H1 (cell line): ENCODE data around the gene SPEF2. TPM values are rescaled to one million over a fixed set of nuclear protein-coding genes. Genes with fewer than 3 reads are reported as not detected.

Source experiments
- CTCF ChIA-PET: fragments of 300-600 bp; sonication (Branson Sonifier 250); formaldehyde crosslinking; loops from one replicate; lab custom pipeline; 2021; ENCODE audit not compliant: partially characterized antibody; lab: Charles Lee
- POLR2A ChIA-PET: fragments of 300-600 bp; sonication (Branson Sonifier 250); formaldehyde crosslinking; loops from one replicate; lab custom pipeline; 2021; ENCODE audit warnings: inconsistent platforms; ENCODE audit not compliant: partially characterized antibody; lab: Charles Lee
- DNase-seq, 2 experiments: peaks; one replicate each; pipeline versions ENCODE4 v3.0.0 to v3.0.0-alpha.2; 2010 to 2022; ENCODE audit warnings: low spot score in 2 of 2, low read depth in 1 of 2, mixed read lengths in 1 of 2
- FAIRE-seq: peaks from 2 replicates; lab custom pipeline; 2011; peaks lifted over from hg19 to GRCh38; lab: Jason Lieb, UNC
- H2AFZ ChIP-seq: 2 replicates; pipeline ENCODE4 v1.8.1; 2012; ENCODE audit warnings: low read length, inconsistent platforms
- H2AK5ac ChIP-seq: 2 replicates; pipeline ENCODE4 v1.6.1; 2013; ENCODE audit warnings: low read depth, low read length
- H2BK120ac ChIP-seq: replicated peaks from 2 replicates; pipeline ENCODE3; 2013; ENCODE audit warnings: low read depth, low read length, inconsistent platforms
- H2BK12ac ChIP-seq: 2 replicates; pipeline ENCODE4 v1.6.1; 2013; ENCODE audit warnings: low read depth, low read length
- H2BK15ac ChIP-seq: 2 replicates; pipeline ENCODE4 v1.6.1; 2013; ENCODE audit warnings: low read length
- H2BK20ac ChIP-seq: 2 replicates; pipeline ENCODE4 v1.6.1; 2013; ENCODE audit warnings: low read length
- H2BK5ac ChIP-seq: 2 replicates; pipeline ENCODE4 v1.6.1; 2013; ENCODE audit warnings: low read depth, low read length
- H3K14ac ChIP-seq: 2 replicates; pipeline ENCODE4 v1.6.1; 2013; ENCODE audit warnings: inconsistent platforms; ENCODE audit not compliant: insufficient read length
- H3K18ac ChIP-seq: 2 replicates; pipeline ENCODE4 v1.6.1; 2013; ENCODE audit warnings: low read length; ENCODE audit errors: extremely low read depth
- H3K23ac ChIP-seq: 2 replicates; pipeline ENCODE4 v1.6.1; 2013; ENCODE audit warnings: inconsistent platforms; ENCODE audit not compliant: insufficient read length
- H3K23me2 ChIP-seq: 2 replicates; pipeline ENCODE4 v1.6.1; 2013; ENCODE audit warnings: low read depth, low read length
- H3K27ac ChIP-seq: 2 replicates; pipeline ENCODE4 v1.6.1; 2011; ENCODE audit warnings: low read depth, low read length, inconsistent platforms
- H3K27me3 ChIP-seq, 4 experiments: replicated peaks in 1 of 4; 1 replicate in 1 of 4; 2 replicates in 3 of 4; pipeline versions ENCODE4 v1.6.1 to v1.8.1; 2011 to 2013; ENCODE audit warnings: low read length in 3 of 4, mild to moderate bottlenecking in 3 of 4, inconsistent platforms in 2 of 4, mixed read lengths in 2 of 4, moderate library complexity in 1 of 4; ENCODE audit not compliant: control insufficient read depth in 3 of 4, insufficient read depth in 3 of 4; ENCODE audit errors: extremely low read depth in 1 of 4
- H3K36me3 ChIP-seq, 4 experiments: 2 replicates each; pipeline versions ENCODE4 v1.6.1 to v1.8.1; 2011 to 2013; ENCODE audit warnings: mild to moderate bottlenecking in 4 of 4, low read length in 3 of 4, moderate library complexity in 2 of 4, control low read depth in 1 of 4, inconsistent platforms in 1 of 4; ENCODE audit not compliant: insufficient read depth in 4 of 4, control insufficient read depth in 2 of 4
- H3K4ac ChIP-seq: replicated peaks from 2 replicates; pipeline ENCODE3; 2013; ENCODE audit warnings: low read length, low read depth, mixed read lengths, inconsistent platforms; ENCODE audit not compliant: insufficient read length
- H3K4me1 ChIP-seq, 4 experiments: replicated peaks in 1 of 4; 1 replicate in 1 of 4; 2 replicates in 3 of 4; pipeline versions ENCODE4 v1.6.1 to v1.8.1; 2011 to 2013; ENCODE audit warnings: low read length in 3 of 4, inconsistent platforms in 2 of 4, mixed read lengths in 1 of 4; ENCODE audit not compliant: insufficient read depth in 4 of 4, control insufficient read depth in 3 of 4
- H3K4me2 ChIP-seq, 2 experiments: 2 replicates each; pipeline versions ENCODE4 v1.6.1 to v1.8.1; 2011 to 2013; ENCODE audit warnings: low read depth in 2 of 2, low read length in 2 of 2, control low read depth in 1 of 2, inconsistent platforms in 1 of 2, mild to moderate bottlenecking in 1 of 2; ENCODE audit not compliant: insufficient read depth in 1 of 2
- H3K4me3 ChIP-seq, 4 experiments: fragments of 200-600, 300-600 bp in 1 of 4; sonication (generic), shearing (Covaris generic), sonication (Bioruptor Twin) in 1 of 4; 2 replicates each; pipeline versions ENCODE4 v1.5.1 to v1.8.1; 2011 to 2016; ENCODE audit warnings: low read length in 4 of 4, low read depth in 3 of 4, control low read depth in 2 of 4, inconsistent platforms in 2 of 4, mild to moderate bottlenecking in 2 of 4, mixed read lengths in 1 of 4, moderate library complexity in 1 of 4; ENCODE audit not compliant: insufficient read depth in 2 of 4; ENCODE audit errors: extremely low read depth in 1 of 4
- H3K56ac ChIP-seq: replicated peaks from 2 replicates; pipeline ENCODE3; 2013; ENCODE audit warnings: low read depth, mild to moderate bottlenecking, mixed read lengths, low read length, inconsistent platforms; ENCODE audit not compliant: insufficient read length
- H3K79me1 ChIP-seq: 2 replicates; pipeline ENCODE4 v1.6.1; 2013; ENCODE audit warnings: low read depth, low read length, control low read depth
- H3K79me2 ChIP-seq, 2 experiments: 2 replicates each; pipeline versions ENCODE4 v1.6.1 to v1.8.1; 2012 to 2013; ENCODE audit warnings: low read length in 2 of 2, mild to moderate bottlenecking in 2 of 2, inconsistent platforms in 1 of 2; ENCODE audit not compliant: insufficient read depth in 2 of 2, control insufficient read depth in 1 of 2
- H3K9ac ChIP-seq, 4 experiments: replicated peaks in 1 of 4; 1 replicate in 1 of 4; 2 replicates in 3 of 4; pipeline versions ENCODE4 v1.6.1 to v1.8.1; 2011 to 2013; ENCODE audit warnings: low read depth in 3 of 4, low read length in 3 of 4, control low read depth in 2 of 4, mild to moderate bottlenecking in 2 of 4, moderate library complexity in 2 of 4, inconsistent platforms in 1 of 4; ENCODE audit errors: extremely low read depth in 1 of 4
- H3K9me3 ChIP-seq, 2 experiments: 2 replicates each; pipeline versions ENCODE4 v1.6.1 to v1.8.1; 2012 to 2013; ENCODE audit warnings: mild to moderate bottlenecking in 2 of 2, moderate library complexity in 2 of 2, control low read depth in 1 of 2, inconsistent platforms in 1 of 2, low read depth in 1 of 2, low read length in 1 of 2, mixed read lengths in 1 of 2; ENCODE audit not compliant: insufficient read depth in 2 of 2
- H4K20me1 ChIP-seq, 2 experiments: replicated peaks in 1 of 2; 2 replicates each; pipeline versions ENCODE3 to v1.8.1; 2011 to 2013; ENCODE audit warnings: inconsistent platforms in 2 of 2, low read length in 2 of 2, mild to moderate bottlenecking in 1 of 2; ENCODE audit not compliant: insufficient read depth in 2 of 2, control insufficient read depth in 1 of 2
- H4K5ac ChIP-seq: 2 replicates; pipeline ENCODE4 v1.6.1; 2013; ENCODE audit warnings: low read length, low read depth, mixed read lengths, inconsistent platforms; ENCODE audit not compliant: insufficient read length
- H4K8ac ChIP-seq: 2 replicates; pipeline ENCODE4 v1.8.0; 2013; ENCODE audit warnings: mild to moderate bottlenecking, moderate library complexity, low read length, inconsistent platforms; ENCODE audit not compliant: insufficient read depth; ENCODE audit errors: extremely low read depth
- H4K91ac ChIP-seq: replicated peaks from 2 replicates; pipeline ENCODE3; 2013; ENCODE audit warnings: low read length, mixed read lengths, inconsistent platforms; ENCODE audit not compliant: insufficient read length
- BCL11A ChIP-seq, 2 experiments: IDR thresholded peaks; one replicate each; pipeline ENCODE4 v1.6.1; 2011; ENCODE audit warnings: low read depth in 2 of 2, low read length in 2 of 2, mild to moderate bottlenecking in 2 of 2
- BRCA1 ChIP-seq: IDR thresholded peaks from 2 replicates; pipeline ENCODE4 v1.6.1; 2012; ENCODE audit warnings: low read depth, low read length, improper control_type of control experiment
- CEBPB ChIP-seq: IDR thresholded peaks from 2 replicates; pipeline ENCODE4 v1.6.1; 2012; ENCODE audit warnings: low read depth, low read length
- FOSL1 ChIP-seq: IDR thresholded peaks from 2 replicates; pipeline ENCODE4 v1.6.1; 2011; ENCODE audit warnings: mild to moderate bottlenecking, low read depth, low read length, moderate library complexity; ENCODE audit not compliant: insufficient read depth
- GTF2F1 ChIP-seq: IDR thresholded peaks from 2 replicates; pipeline ENCODE4 v1.6.1; 2012; ENCODE audit warnings: low read depth, low read length, improper control_type of control experiment, borderline replicate concordance
- KDM5A ChIP-seq: fragments of 200-600 bp; IDR thresholded peaks from 2 replicates; pipeline ENCODE4 v1.7.1; 2012; ENCODE audit warnings: mild to moderate bottlenecking, low read length, inconsistent platforms, mixed read lengths
- PHF8 ChIP-seq: fragments of 200-600 bp; sonication (generic); conservative IDR thresholded peaks from 2 replicates; pipeline ENCODE4 v1.7.1; 2012; ENCODE audit warnings: low read depth, mild to moderate bottlenecking, inconsistent platforms, low read length, moderate library complexity
- POU5F1 ChIP-seq: IDR thresholded peaks from 2 replicates; pipeline ENCODE4 v1.6.1; 2011; ENCODE audit warnings: low read depth, mild to moderate bottlenecking, low read length, moderate library complexity
- SAP30 ChIP-seq: fragments of 300-600 bp; sonication (generic); IDR thresholded peaks from 2 replicates; pipeline ENCODE4 v1.7.1; 2012; ENCODE audit warnings: low read length, moderate library complexity, mild to moderate bottlenecking, inconsistent platforms; ENCODE audit not compliant: insufficient read depth, insufficient replicate concordance
- SIRT6 ChIP-seq: IDR thresholded peaks from one replicate; pipeline ENCODE4 v1.7.1; 2012; ENCODE audit warnings: low read length, inconsistent platforms
- SP1 ChIP-seq: IDR thresholded peaks from 2 replicates; pipeline ENCODE4 v1.6.1; 2011; ENCODE audit warnings: low read depth, low read length
- SRF ChIP-seq: IDR thresholded peaks from 2 replicates; pipeline ENCODE4 v1.6.1; 2011; ENCODE audit warnings: mild to moderate bottlenecking, low read depth, low read length, moderate library complexity
- SUZ12 ChIP-seq: fragments of 200-600 bp; sonication (generic); IDR thresholded peaks from 2 replicates; pipeline ENCODE4 v1.6.1; 2012; ENCODE audit warnings: mild to moderate bottlenecking, inconsistent platforms, low read length, moderate library complexity, mixed read lengths
- WGBS, 2 experiments: shearing (Covaris generic) in 1 of 2; methylation state at CpG; one replicate each; pipeline versions ENCODE4 v1.1.6 to v1.1.7; 2013 to 2015; ENCODE audit warnings: low lambda C conversion rate in 2 of 2, mixed read lengths in 2 of 2, inconsistent platforms in 1 of 2, low coverage in 1 of 2, missing lambda C conversion rate in 1 of 2; ENCODE audit not compliant: insufficient replicate concordance in 2 of 2, insufficient coverage in 1 of 2, insufficient read length in 1 of 2; ENCODE audit errors: extremely low coverage in 1 of 2, missing lambda C conversion rate in 1 of 2; 5-methylcytosine and 5-hydroxymethylcytosine counted together
- polyA plus RNA-seq, 7 experiments: library from polyadenylated mRNA; depleted of rRNA in 3 of 7; stranded (reverse) in 5 of 7; unstranded in 2 of 7; fragments of >200 nt in 5 of 7; fragments of 200-250 nt in 2 of 7; gene quantifications; 1 replicate in 5 of 7; 2 replicates in 1 of 7; 4 replicates in 1 of 7; pipeline versions ENCODE4 v1.2.1 to v1.2.3, GENCODE V29; 2011 to 2013; ENCODE audit warnings: missing spikeins in 2 of 7, mixed read lengths in 2 of 7
- total RNA-seq: library from RNA; stranded (reverse); fragmentation: NEBNext Ultra II Directional; extraction: Animal tissue kit (Norgen Biotek cat#: 25700); gene quantifications from 2 replicates; pipeline ENCODE4 v1.2.1, GENCODE V29; 2021
- TF ChIP-seq, protein P1 (sequence below): IDR thresholded peaks from 2 replicates; pipeline ENCODE4 v1.6.1; 2011; ENCODE audit warnings: low read depth, mild to moderate bottlenecking, low read length; ENCODE audit not compliant: insufficient read depth

The SPEF2 gene
- total and polyA plus RNA-seq, 2 of the 8 experiments (the other 6 are each of a cell fraction or from before 2014, with no cell fraction given): 0.14 to 0.73 TPM

- Histone ChIP-seq H3K23ac (no peak overlapping the region), H3K27me3 (no peaks in the 10 kb centered on the region), H3K4ac (no peak overlapping the region), H3K18ac (no peak overlapping the region), H3K56ac (no peak overlapping the region), H2BK15ac (no peak overlapping the region), H3K79me2 (no peaks in the 10 kb centered on the region), H2BK120ac (no peak overlapping the region), H4K91ac (no peak overlapping the region), H4K5ac (no peak overlapping the region), H3K4me3 (no peak overlapping the region), H2BK20ac (no peak overlapping the region), H3K9me3 (no peaks in the 10 kb centered on the region), H2BK12ac (no peak overlapping the region), H4K20me1 (no peaks in the 10 kb centered on the region), H2BK5ac (no peak overlapping the region), H3K27ac (no peak overlapping the region), H2AK5ac (no peak overlapping the region), H3K4me1 (peaks cover 0 to 7% (median 2%) of the 10 kb centered on the region in 4 experiments; a peak in 3 of 7 replicates), H4K8ac (no peak overlapping the region), H3K79me1 (no peaks in the 10 kb centered on the region), H3K36me3 (no peaks in the 10 kb centered on the region; a peak in 1 of 8 replicates), H3K4me2 (no peak overlapping the region), H3K14ac (no peak overlapping the region), H3K9ac (no peak overlapping the region), H2AFZ (no peak overlapping the region), H3K23me2 (no peaks in the 10 kb centered on the region)
- no peak for FAIRE-seq
- WGBS, 2 experiments: 88% methylated on average over 2 of the region's 2 CpGs; no CpG with 5 or more reads in 1 of the 2 experiments
- ChIA-PET POLR2A (no interaction called here), CTCF (interaction anchor here (1.0 to 1.7 kb wide), 3 partner anchors 9 to 69 kb away, joined by 3 to 4 read pairs (median 4); no protein-coding TSS in a partner anchor)
- DNase-seq: no peak
- no peak for TF ChIP-seq BRCA1
- TF ChIP-seq SAP30: no peak
- no peak for TF ChIP-seq FOSL1
- TF ChIP-seq PHF8: no peak
- no peak for TF ChIP-seq CEBPB
- TF ChIP-seq GTF2F1: no peak
- no peak for TF ChIP-seq SIRT6
- TF ChIP-seq KDM5A: no peak
- no peak for TF ChIP-seq BCL11A (IDR thresholded peaks at IDR 0.05; ENCODE audit: low read depth in 2 of 2, low read length in 2 of 2)
- no peak for TF ChIP-seq SRF
- TF ChIP-seq POU5F1: no peak
- no peak for TF ChIP-seq SP1
- TF ChIP-seq, protein P1, sequence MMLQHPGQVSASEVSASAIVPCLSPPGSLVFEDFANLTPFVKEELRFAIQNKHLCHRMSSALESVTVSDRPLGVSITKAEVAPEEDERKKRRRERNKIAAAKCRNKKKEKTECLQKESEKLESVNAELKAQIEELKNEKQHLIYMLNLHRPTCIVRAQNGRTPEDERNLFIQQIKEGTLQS: no peak
- no peak for TF ChIP-seq SUZ12
Observed at GRCh38 chr5:35857606-35858205, 240.0 kb downstream of the SPEF2 start.
